ENCODE measurements around the gene LAG3.

LAG3 gene

DNA sequence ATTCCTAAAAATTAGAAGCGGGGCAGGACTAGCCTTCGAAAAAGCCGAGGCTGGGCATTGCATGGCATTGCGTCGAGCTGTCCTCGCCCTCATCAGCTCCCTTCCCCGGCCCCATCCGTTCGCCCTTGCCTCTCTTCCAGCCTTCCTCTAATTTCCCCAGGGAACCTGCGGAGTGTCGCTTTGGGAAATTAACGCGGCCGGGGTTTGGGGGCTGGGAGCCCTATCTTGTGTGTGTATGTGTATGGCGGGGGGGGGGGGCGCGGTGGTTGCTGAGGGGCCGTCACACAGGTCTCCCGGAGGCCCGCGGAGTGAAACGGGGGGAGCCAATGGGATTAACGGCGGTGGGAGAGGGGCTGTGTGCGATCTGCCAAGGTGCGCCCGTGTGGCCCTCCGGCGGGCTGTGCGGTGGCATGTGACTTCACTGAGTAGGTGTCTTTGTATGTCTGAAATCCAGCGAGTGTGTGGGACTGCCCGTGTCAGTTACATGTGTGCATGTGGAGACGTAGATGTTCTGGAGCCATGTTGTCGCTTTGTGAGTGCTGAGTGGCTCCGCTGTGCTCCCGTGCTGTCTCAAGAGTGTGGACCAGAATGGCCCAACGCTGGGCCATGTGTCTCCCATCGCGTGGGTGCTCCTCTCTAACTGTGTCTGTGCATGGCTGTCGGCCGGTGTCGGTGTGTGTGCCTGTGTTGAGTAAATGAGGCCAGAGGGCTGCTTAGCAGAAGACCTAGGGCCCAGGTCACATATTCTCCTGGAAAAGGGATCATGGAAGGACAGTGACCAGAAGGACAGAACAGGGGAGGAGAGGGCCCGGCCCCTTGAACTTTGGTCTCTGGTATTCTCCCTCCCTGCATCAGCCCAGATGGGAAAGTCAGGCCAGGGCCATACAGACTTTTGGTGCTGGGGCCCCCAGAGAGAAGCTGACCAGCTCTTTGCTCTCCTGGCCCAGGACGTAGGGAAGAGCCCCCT, 4.7 kb upstream of the LAG3 start:
- TF ChIP-seq FOXM1 (IDR thresholded peaks at IDR 0.05; ENCODE audit: borderline replicate concordance, low read depth): no peak
- TF ChIP-seq, protein P1, sequence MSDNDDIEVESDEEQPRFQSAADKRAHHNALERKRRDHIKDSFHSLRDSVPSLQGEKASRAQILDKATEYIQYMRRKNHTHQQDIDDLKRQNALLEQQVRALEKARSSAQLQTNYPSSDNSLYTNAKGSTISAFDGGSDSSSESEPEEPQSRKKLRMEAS (IDR thresholded peaks at IDR 0.05): 0 out of 2 replicates have a peak, but pooled peaks have one; percentile 19
- no peak for TF ChIP-seq TCF12 (IDR thresholded peaks at IDR 0.05; ENCODE audit: low read depth)
- no peak for TF ChIP-seq NFIC (IDR thresholded peaks at IDR 0.05)
- TF ChIP-seq, protein P2, sequence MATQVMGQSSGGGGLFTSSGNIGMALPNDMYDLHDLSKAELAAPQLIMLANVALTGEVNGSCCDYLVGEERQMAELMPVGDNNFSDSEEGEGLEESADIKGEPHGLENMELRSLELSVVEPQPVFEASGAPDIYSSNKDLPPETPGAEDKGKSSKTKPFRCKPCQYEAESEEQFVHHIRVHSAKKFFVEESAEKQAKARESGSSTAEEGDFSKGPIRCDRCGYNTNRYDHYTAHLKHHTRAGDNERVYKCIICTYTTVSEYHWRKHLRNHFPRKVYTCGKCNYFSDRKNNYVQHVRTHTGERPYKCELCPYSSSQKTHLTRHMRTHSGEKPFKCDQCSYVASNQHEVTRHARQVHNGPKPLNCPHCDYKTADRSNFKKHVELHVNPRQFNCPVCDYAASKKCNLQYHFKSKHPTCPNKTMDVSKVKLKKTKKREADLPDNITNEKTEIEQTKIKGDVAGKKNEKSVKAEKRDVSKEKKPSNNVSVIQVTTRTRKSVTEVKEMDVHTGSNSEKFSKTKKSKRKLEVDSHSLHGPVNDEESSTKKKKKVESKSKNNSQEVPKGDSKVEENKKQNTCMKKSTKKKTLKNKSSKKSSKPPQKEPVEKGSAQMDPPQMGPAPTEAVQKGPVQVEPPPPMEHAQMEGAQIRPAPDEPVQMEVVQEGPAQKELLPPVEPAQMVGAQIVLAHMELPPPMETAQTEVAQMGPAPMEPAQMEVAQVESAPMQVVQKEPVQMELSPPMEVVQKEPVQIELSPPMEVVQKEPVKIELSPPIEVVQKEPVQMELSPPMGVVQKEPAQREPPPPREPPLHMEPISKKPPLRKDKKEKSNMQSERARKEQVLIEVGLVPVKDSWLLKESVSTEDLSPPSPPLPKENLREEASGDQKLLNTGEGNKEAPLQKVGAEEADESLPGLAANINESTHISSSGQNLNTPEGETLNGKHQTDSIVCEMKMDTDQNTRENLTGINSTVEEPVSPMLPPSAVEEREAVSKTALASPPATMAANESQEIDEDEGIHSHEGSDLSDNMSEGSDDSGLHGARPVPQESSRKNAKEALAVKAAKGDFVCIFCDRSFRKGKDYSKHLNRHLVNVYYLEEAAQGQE (IDR thresholded peaks at IDR 0.05; ENCODE audit: low read depth): no peak
- TF ChIP-seq ZBTB7A (IDR thresholded peaks at IDR 0.05; ENCODE audit: low read depth): no peak
- TF ChIP-seq YY1 (IDR thresholded peaks at IDR 0.05; ENCODE audit: low read depth): 0 out of 2 replicates have a peak, but pooled peaks have one; percentile 5

DNA sequence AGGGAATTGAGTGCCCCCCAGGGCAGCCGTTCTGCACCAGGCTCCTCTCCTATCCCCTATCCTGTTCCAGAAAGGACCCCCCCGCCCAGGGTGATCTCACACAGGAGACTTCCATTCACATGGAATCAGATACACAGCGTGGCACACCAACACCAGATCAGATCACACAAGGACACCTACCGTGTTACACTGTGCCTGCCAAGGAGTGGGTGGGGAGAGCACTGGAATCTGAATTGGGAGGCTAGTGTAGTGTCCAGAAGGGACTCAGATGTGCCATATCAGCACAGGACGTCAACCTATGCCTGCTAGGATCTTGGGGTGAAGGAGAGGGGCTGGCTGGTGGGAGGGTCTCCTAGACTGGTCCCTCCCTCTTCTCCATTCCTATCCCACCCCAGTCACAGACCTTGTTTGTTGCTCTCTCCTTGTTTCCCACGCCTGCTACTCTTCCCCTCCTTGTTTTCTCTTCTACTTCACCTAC, 3.8 kb upstream of the LAG3 start:
- TF ChIP-seq EGR1 (IDR thresholded peaks at IDR 0.05) (0 out of 2 replicates have a peak, but pooled peaks have one; percentile 42), FOXM1 (IDR thresholded peaks at IDR 0.05; ENCODE audit: borderline replicate concordance, low read depth) (no peak), ZBTB7A (IDR thresholded peaks at IDR 0.05; ENCODE audit: low read depth) (no peak), CEBPB (IDR thresholded peaks at IDR 0.05) (no peak), EP300 (IDR thresholded peaks at IDR 0.05; ENCODE audit: borderline replicate concordance) (no peak), TEAD4 (IDR thresholded peaks at IDR 0.05) (no peak), NFIC (IDR thresholded peaks at IDR 0.05) (no peak)
- TF ChIP-seq, protein P2 (IDR thresholded peaks at IDR 0.05; ENCODE audit: low read depth): no peak
- TF ChIP-seq, protein P3, sequence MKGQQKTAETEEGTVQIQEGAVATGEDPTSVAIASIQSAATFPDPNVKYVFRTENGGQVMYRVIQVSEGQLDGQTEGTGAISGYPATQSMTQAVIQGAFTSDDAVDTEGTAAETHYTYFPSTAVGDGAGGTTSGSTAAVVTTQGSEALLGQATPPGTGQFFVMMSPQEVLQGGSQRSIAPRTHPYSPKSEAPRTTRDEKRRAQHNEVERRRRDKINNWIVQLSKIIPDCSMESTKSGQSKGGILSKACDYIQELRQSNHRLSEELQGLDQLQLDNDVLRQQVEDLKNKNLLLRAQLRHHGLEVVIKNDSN (IDR thresholded peaks at IDR 0.05): no peak

DNA sequence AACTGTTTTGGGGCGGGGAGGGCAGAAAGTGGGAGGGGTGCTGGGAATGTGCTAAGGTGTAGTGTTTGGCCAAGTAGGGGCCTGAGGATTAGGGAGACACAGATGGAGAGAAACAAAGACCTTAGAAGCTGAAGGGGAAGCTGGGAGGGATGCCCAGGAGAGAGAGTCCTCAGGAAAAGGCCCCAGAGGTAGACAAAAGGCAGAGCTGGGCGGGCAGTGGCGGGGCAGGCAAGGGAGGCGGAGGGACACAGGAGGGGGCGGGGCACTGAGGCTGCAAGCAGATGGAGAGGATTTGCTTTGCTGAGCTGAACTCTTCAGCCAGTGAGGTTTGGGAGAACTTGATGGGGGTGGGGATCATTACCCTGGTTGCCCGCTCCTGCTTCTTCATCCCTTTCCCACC, 3.3 kb upstream of the LAG3 start:
- TF ChIP-seq TAF1 (IDR thresholded peaks at IDR 0.05; ENCODE audit: low read depth): no peak
- TF ChIP-seq, protein P2 (IDR thresholded peaks at IDR 0.05; ENCODE audit: low read depth): no peak
- TF ChIP-seq, protein P1 (IDR thresholded peaks at IDR 0.05): no peak
- no peak for TF ChIP-seq CEBPB (IDR thresholded peaks at IDR 0.05)
- TF ChIP-seq TEAD4 (IDR thresholded peaks at IDR 0.05): no peak
- no peak for TF ChIP-seq YY1 (IDR thresholded peaks at IDR 0.05; ENCODE audit: low read depth)
- TF ChIP-seq CREB1 (IDR thresholded peaks at IDR 0.05; ENCODE audit: low read depth): no peak
- no peak for TF ChIP-seq EP300 (IDR thresholded peaks at IDR 0.05; ENCODE audit: borderline replicate concordance)

DNA sequence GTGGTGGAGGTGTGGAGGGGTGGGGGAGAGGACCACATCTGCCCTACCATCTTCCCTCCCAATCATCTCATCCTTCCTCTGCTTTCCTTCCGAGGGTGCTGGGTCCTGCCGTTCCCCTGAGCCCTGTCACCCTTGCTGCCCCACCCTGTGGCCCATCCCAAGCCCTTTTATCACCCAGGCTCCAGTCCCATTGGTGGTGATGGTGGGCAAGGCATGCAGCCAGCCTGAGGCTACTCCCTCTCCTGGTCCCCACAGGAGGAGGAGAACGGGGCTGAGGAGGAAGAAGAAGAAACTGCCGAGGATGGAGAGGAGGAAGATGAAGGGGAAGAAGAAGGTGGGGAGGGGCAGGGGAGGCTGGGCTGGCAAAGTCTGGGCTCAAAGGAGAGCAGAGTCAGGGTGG, 2.7 kb upstream of the LAG3 start:
- TF ChIP-seq EGR1 (IDR thresholded peaks at IDR 0.05): no peak
- no peak for TF ChIP-seq RAD21 (IDR thresholded peaks at IDR 0.05; ENCODE audit: low read depth)
- no peak for TF ChIP-seq ZBTB7A (IDR thresholded peaks at IDR 0.05; ENCODE audit: low read depth)

DNA sequence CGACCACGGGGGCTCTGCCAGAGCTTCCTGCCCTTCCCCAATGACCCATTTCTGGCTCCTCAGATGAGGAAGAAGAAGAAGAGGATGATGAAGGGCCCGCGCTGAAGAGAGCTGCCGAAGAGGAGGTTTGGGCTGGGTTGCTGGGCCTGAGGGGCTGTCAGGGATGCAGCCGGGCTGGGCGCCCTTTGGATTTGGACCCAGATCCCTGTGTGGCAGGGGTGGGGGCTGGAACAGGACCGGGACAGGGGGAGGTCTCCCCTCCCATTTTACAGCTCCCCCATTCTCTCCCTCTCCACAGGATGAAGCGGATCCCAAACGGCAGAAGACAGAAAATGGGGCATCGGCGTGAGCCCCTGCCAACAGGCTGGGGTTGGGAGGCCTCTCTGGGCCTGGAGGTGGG, 2.2 kb upstream of the LAG3 start:
- TF ChIP-seq EGR1 (IDR thresholded peaks at IDR 0.05): no peak
- no peak for TF ChIP-seq ZBTB7A (IDR thresholded peaks at IDR 0.05; ENCODE audit: low read depth)
- no peak for TF ChIP-seq RAD21 (IDR thresholded peaks at IDR 0.05; ENCODE audit: low read depth)
- TF ChIP-seq NFIC (IDR thresholded peaks at IDR 0.05): no peak
- no peak for TF ChIP-seq CREB1 (IDR thresholded peaks at IDR 0.05; ENCODE audit: low read depth)
- TF ChIP-seq, protein P1 (IDR thresholded peaks at IDR 0.05): no peak
- no peak for TF ChIP-seq TCF12 (IDR thresholded peaks at IDR 0.05; ENCODE audit: low read depth)

Data from Ishikawa (cell line).